Stimulated activated CD4-positive, alpha-beta T cell treated with anti-CD3 and anti-CD28 coated beads, TNF-alpha, amount 100 ng/mL, for 1 hour (primary cell): ENCODE results near the gene ADARB2.

ENCODE experiments used
- DNase-seq, 3 donors: peaks; one replicate each; pipeline ENCODE4 v3.0.0-alpha.2; 2020; ENCODE audit warnings: low read depth in 3 of 3, low spot score in 1 of 3

The ADARB2 gene

GRCh38 chr10:1200866-1201807 is 536.2 kb downstream of the ADARB2 start:
- DNase-seq: no peak

- DNase-seq: no peak
These were observed 537.2 kb downstream of the ADARB2 start for GRCh38 chr10:1199897-1200721.

DNA sequence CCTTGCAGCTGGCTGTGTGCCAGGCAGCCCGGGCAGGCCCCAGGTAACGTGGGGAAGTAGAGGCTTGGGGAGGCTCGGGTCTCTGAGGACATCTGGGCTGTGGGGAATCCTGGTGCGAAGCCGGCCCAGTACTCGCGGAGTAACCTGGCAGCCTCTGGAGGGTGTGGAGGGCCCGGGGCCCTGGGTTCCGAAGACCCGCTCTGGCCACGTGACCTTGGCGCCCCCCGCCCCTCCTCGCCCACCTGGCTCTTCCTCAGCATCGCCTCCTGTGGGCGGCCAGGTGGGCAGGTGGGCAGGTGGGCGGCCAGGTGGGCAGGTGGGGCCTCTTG is 538.0 kb downstream of the ADARB2 start:
- DNase-seq: no peak

GRCh38 chr10:1198453-1199344 is 538.6 kb downstream of the ADARB2 start:
- no peak for DNase-seq

DNA sequence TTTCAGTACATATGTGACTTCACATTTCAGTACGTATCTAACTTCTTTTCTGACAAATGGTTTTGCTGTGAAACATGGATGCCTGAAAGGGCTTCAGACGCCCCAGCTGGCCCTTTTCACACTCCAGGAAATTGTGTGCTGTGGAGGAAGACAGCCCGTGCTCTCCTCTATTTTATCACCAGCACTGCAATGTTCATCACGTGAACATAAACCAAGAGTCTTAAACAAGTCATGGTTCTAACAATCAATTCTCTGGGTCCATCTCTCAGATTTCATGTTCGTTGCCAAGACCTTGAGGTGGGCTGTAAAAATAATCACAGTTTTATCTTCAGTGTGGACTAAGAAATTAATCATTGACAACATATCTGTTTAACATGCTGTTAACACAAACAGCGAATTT is 539.9 kb downstream of the ADARB2 start:
- no peak for DNase-seq

- no peak for DNase-seq
These were observed 540.7 kb downstream of the ADARB2 start for GRCh38 chr10:1196656-1197055.

DNA sequence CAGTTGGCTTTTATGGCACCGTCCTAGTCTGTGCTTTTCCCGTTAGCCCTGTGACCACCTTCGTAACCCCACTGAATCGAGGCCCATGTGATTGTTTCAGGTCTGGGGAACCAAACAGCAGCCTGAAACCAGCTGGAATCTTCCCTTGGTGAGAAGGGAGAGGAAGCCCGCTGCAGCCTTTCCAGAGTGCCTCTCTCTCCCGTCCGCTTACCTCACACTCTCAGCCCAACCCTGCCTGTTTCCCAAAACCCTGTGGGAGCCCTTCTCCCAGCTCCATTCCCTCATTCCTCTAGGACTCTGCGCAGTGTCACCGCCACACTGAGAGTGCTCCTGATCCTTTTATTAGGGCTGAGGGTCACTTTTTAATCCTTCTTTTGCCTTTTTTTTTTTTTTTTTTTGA is 541.5 kb downstream of the ADARB2 start:
- no peak for DNase-seq

- no peak for DNase-seq
These were observed 543.2 kb downstream of the ADARB2 start for GRCh38 chr10:1194161-1194560.

GRCh38 chr10:1193561-1193960 is 543.8 kb downstream of the ADARB2 start:
- no peak for DNase-seq

DNA sequence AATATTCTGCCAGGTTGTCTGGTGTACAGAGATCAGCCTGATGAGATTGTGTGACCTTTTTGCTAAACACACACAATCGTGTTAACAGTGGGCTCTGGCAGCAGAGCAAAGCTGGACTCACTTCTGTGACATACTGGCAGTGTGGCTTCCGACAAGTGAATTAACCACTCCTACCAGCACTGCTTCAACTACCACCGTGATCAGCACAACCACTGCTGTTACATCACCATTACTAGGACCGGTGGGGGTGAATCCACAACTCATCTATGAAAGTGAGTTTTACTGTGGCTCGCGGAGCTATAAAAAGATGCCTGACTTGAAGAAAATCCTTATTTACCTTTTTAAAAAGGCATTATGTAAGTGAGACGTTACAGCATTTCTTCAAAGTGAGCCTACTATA is 545.6 kb downstream of the ADARB2 start:
- no peak for DNase-seq

- DNase-seq: no peak
These were observed 546.4 kb downstream of the ADARB2 start for GRCh38 chr10:1190791-1191490.

- no peak for DNase-seq
These were observed 547.3 kb downstream of the ADARB2 start for GRCh38 chr10:1190052-1190395.

DNA sequence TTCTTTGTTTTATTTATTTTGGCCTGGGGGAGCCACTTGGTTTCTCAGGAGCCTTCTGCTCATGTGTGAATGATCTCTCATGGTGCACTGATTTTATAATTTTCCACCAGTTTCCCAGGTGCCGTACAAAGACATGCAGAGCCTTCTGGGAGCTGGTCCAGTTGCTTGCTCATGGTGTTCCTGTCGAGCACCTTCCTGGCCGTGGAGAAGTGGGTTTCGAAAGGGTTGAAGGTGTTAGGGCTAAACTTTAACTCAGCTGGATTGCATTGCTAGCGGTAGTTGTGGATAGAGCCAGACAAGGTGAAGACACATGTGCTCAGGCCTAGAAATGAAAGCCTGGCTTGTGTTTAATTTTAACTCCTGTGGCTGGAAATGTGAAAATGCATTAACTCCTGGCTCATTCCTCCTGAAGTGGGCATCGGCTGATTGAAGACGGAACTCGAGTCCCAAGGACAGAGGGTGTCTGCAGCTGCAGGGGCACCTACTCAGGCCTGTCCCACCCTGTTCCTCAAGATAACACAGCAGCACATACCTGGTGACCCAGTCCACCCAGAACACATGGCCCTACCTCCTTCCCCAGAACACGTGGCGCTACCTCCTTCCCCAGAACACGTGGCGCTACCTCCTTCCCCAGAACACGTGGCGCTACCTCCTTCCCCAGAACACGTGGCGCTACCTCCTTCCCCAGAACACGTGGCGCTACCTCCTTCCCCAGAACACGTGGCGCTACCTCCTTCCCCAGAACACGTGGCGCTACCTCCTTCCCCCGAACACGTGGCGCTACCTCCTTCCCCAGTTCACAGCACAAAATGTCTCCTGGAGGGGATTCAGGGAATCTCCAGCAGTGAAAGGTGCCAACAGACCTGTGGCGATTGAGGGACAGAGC is 547.9 kb downstream of the ADARB2 start:
- DNase-seq: no peak

DNA sequence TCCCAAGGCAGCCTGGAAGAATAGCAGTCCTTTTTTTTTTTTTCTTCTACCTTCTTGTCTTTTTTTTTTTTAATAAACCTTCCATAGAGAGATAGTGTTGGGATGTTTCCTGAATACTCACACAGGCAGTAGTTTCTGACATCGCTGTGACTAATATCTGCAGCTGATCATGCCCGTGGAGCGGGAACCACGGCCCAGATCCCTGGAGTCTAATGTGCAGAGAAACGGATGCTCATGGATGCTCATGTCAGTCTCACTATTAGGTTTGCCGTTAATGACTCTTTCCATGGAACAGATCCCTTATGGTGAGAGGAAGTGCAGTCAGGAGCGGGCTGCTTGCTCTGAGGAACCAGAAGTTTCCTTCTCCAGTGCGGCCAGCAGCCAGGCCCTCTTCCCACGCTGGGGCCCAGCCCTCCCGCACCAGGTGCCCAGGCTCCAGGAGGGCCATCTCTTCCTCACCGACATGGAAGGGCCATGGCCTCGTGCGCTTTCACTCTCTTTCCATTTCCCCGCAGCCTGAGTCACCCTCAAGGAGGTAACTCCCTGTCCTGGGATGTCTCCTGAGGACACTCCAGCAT is 548.7 kb downstream of the ADARB2 start:
- no peak for DNase-seq

- no peak for DNase-seq
These were observed 549.3 kb downstream of the ADARB2 start for GRCh38 chr10:1187855-1188557.

DNA sequence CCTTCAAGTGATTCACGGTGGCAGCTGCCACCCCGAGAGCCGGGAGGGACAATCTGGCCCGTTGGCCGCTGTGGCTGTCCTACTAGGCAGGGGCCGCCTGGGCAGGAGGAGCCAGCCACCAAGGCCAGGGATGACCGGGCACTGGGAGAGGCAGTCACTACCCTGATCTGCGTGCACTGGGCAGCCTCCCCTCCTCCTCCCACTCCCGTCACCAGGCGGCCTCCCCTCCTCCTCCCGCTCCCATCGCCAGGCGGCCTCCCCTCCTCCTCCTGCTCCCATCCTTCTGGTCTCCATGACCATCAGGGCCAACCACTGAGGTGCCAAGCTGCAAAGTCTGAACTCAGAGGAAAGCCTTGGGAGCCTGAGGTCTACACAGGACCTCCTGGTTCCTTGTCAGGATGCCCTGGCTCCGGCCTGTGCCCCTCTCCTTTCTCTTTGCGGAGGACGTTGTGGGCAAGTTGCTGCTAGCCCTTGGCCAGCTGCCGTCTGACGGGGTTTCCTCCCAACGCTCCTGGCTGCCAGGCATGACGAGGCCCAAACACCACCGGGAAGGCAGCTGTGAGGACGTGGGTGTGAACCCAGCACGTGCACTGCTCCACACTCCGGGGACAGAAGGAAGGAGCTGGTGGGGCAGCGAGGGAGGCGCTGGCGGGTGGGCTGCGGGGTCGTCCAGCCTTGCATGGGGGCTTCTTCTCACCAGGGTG is 550.0 kb downstream of the ADARB2 start:
- no peak for DNase-seq

DNA sequence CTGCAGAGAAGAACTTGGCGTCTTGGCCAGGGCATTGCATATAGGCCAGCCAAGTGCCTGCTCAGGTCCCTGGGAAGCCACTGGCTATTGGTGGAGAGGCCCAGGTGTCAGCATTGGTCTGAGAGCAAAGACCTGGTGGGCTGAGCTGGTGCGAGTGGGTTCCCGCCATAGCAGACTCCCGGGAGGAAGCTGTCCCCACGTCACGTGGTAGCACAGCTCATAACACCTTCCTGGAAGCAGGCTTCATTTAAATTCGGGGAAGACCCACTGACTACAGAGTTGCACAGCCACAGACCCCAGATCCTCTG is 550.7 kb downstream of the ADARB2 start:
- DNase-seq: no peak

DNA sequence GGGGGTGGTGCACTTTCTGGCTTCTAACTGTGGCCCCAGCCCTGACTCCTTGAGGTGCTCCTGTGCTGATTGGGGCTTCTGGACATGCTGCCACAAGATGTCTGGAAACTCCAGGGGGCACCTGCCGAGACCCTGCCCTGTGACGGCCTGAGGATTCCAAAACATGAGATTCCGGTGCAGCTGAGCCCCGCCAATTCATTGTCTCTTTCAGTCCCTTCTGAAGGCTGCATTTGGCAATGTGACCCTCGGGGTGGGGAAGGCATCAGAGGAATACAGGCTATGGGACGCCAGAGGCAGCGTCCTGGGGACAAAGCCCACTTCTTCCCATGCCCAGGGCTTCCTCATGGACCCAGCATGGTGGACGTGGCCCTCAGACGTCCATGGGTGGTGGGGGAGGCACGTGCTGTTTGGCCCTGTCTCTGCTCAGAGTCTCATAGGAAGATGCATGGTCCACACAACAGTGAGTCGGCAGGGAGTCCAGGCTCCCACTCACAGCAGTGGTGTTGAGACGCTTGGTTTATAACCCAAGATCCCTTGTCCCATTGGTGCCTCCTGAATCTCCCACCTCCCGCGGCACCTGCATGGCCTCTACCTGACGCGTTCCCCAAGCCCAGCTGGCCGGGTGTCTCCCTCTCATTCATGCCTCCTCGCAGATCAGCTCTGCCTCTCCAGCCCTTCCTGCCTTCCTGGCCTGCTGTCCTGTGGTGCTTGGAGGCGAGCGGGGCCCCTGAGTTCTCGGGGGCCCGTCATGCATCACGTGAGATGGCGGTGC is 551.2 kb downstream of the ADARB2 start:
- DNase-seq: no peak
